Osteoblast (primary cell): ENCODE results near the gene IFNK. TPM values are rescaled to one million over a fixed set of nuclear protein-coding genes. Genes with fewer than 3 reads are reported as not detected.

ENCODE experiments used
- DNase-seq: peaks from one replicate; pipeline ENCODE4 v3.0.0; 2011; ENCODE audit warnings: low spot score, mixed read lengths; ENCODE audit not compliant: insufficient read length; ENCODE audit errors: missing footprints
- H2AFZ ChIP-seq: 2 replicates; pipeline ENCODE4 v1.6.0; 2011; ENCODE audit warnings: mild to moderate bottlenecking, low read length
- H3K27ac ChIP-seq: 2 replicates; pipeline ENCODE4 v1.5.1; 2011; ENCODE audit warnings: mild to moderate bottlenecking, low read depth, low read length, moderate library complexity
- H3K27me3 ChIP-seq: 2 replicates; pipeline ENCODE4 v1.6.0; 2012; ENCODE audit warnings: mild to moderate bottlenecking, control low read depth, inconsistent platforms, low read length, moderate library complexity; ENCODE audit not compliant: insufficient read depth
- H3K36me3 ChIP-seq: 2 replicates; pipeline ENCODE4 v1.5.1; 2011; ENCODE audit warnings: mild to moderate bottlenecking, low read length, control low read depth, moderate library complexity; ENCODE audit not compliant: insufficient read depth
- H3K4me1 ChIP-seq: 2 replicates; pipeline ENCODE4 v1.5.1; 2011; ENCODE audit warnings: mild to moderate bottlenecking, low read length, control low read depth, moderate library complexity; ENCODE audit not compliant: insufficient read depth
- H3K4me2 ChIP-seq: 2 replicates; pipeline ENCODE4 v1.6.0; 2011; ENCODE audit warnings: mild to moderate bottlenecking, low read length; ENCODE audit not compliant: insufficient read depth
- H3K4me3 ChIP-seq: fragments of 200-600 bp; sonication (generic); 3 replicates; pipeline ENCODE4 v1.5.1; 2012; ENCODE audit warnings: mild to moderate bottlenecking, low read length, inconsistent platforms; ENCODE audit not compliant: insufficient read depth
- H3K79me2 ChIP-seq: 2 replicates; pipeline ENCODE4 v1.6.0; 2012; ENCODE audit warnings: mild to moderate bottlenecking, low read length, control low read depth, inconsistent platforms; ENCODE audit not compliant: insufficient read depth
- H3K9me3 ChIP-seq: 2 replicates; pipeline ENCODE4 v1.5.1; 2011; ENCODE audit warnings: low read depth, low read length, control low read depth
- H4K20me1 ChIP-seq: 2 replicates; pipeline ENCODE4 v1.6.0; 2012; ENCODE audit warnings: mild to moderate bottlenecking, low read length, control low read depth; ENCODE audit not compliant: insufficient read depth
- total RNA-seq: library from RNA; depleted of rRNA; stranded (reverse); fragments of >200 nt; gene quantifications from 2 replicates; pipeline ENCODE4 v1.2.3, GENCODE V29; 2012
- TF ChIP-seq, protein P1 (sequence below): IDR thresholded peaks from 2 replicates; pipeline ENCODE4 v1.5.1; 2011; ENCODE audit warnings: mild to moderate bottlenecking, low read depth, low read length, moderate library complexity; ENCODE audit errors: extremely low read depth

The IFNK gene
- total RNA-seq, 1 donor = not detected

DNA sequence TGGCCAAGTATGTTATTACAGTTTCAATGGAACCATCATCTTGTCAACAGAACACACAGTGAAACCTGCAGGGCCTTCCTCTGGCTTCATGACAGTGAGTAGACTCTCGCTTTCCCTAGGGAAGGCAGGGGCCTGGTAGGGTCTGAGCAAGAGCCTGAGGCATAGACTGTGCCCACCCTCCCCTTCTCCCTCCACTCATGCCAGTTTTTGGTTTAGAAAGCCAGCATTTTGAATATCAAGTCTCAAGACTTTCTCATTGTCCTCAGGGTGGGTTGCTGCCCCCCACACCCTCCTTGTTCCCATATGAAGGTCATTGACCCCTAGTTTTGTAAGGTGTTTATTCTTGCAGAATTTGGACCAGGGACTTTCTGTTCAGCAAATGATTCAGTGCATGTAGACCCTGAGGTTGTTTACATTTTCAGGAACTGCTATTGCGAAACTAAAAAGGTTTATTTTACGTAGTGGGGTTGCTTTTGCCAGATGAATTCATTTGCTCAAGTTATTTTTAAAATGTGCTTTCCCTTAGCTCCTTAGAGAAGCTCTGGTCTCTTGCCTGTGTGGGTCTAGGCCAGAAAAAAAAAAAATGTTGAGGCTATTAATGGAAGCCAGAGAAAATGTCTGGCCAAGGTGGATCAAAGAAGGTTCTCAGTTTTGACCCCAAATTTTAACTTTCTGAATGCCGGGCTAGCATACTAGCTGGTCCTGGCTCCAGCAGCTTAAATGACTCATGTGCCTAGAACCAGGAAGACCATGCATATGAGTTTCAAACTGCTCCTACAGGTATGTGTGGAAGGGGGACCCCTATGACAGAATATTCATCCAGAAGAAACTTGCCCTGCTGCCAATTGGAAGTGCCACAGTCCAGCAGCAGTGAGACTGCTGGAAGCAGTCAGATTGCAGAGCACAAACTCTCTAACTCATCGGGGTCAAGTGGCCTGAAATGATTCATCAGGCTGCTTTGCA, 15.7 kb downstream of the IFNK start:
- H3K9me3 ChIP-seq = no peaks in the 10 kb centered on the region
- peak overlapping the region; percentile 22 for H3K4me2 ChIP-seq
- no peaks in the 10 kb centered on the region for H3K36me3 ChIP-seq
- TF ChIP-seq, protein P1, sequence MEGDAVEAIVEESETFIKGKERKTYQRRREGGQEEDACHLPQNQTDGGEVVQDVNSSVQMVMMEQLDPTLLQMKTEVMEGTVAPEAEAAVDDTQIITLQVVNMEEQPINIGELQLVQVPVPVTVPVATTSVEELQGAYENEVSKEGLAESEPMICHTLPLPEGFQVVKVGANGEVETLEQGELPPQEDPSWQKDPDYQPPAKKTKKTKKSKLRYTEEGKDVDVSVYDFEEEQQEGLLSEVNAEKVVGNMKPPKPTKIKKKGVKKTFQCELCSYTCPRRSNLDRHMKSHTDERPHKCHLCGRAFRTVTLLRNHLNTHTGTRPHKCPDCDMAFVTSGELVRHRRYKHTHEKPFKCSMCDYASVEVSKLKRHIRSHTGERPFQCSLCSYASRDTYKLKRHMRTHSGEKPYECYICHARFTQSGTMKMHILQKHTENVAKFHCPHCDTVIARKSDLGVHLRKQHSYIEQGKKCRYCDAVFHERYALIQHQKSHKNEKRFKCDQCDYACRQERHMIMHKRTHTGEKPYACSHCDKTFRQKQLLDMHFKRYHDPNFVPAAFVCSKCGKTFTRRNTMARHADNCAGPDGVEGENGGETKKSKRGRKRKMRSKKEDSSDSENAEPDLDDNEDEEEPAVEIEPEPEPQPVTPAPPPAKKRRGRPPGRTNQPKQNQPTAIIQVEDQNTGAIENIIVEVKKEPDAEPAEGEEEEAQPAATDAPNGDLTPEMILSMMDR = no peak
- no peaks in the 10 kb centered on the region for H3K27me3 ChIP-seq
- H4K20me1 ChIP-seq = no peaks in the 10 kb centered on the region
- H3K79me2 ChIP-seq = no peaks in the 10 kb centered on the region
- DNase-seq = no peak
- peaks cover 13% of the 10 kb centered on the region for H3K4me1 ChIP-seq
- no peak overlapping the region for H3K4me3 ChIP-seq
- no peak overlapping the region for H3K27ac ChIP-seq
- H2AFZ ChIP-seq = no peak overlapping the region

DNA sequence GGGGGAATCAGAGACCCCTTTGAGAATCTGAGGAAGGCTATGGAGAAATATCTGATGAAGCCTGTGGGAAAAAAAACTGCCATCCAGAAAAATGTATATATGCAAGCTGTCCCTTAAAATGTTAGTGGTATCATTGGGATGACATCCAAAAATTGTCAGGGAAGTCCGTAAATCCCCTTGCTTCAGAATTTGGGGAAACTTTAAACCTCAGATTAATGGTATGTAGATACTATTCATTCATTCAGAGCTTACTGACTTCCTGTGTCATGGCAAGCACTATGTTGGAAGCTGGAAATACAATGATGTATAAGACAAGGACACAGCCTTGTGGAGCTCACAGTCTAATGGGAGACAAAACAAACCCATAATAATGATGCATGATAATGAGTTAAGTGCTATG, 16.4 kb downstream of the IFNK start:
- no peaks in the 10 kb centered on the region for H4K20me1 ChIP-seq
- H2AFZ ChIP-seq = no peak overlapping the region
- H3K4me3 ChIP-seq = no peak overlapping the region
- H3K79me2 ChIP-seq = no peaks in the 10 kb centered on the region
- H3K9me3 ChIP-seq = no peaks in the 10 kb centered on the region
- H3K4me1 ChIP-seq = peaks cover 13% of the 10 kb centered on the region
- H3K27me3 ChIP-seq = no peaks in the 10 kb centered on the region
- H3K27ac ChIP-seq = no peak overlapping the region
- DNase-seq = no peak
- TF ChIP-seq, protein P1 = no peak
- H3K36me3 ChIP-seq = no peaks in the 10 kb centered on the region
- H3K4me2 ChIP-seq = no peak overlapping the region

DNA sequence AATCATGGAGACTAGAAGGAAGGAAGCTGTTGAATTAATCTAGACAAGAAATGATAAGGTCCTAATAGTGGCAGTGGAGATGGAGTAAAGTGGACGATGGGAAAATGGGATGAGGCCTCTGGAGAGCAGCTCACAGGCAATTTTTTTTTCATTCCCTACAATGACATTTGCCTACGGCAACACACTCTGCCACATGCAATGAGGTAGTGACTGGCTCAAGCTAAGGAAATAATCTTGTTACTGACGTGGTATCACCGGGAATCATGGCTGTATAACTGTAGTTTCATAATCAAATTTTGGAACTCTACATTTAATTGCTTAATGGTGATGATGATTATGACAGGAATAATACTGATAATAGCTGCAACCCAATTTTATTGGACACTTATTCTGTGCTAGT, 17.6 kb downstream of the IFNK start:
- H3K27me3 ChIP-seq = no peaks in the 10 kb centered on the region
- DNase-seq = peak; percentile 60
- H3K27ac ChIP-seq = no peak overlapping the region
- H3K4me2 ChIP-seq = no peak overlapping the region
- no peaks in the 10 kb centered on the region for H3K9me3 ChIP-seq
- H3K36me3 ChIP-seq = no peaks in the 10 kb centered on the region
- no peaks in the 10 kb centered on the region for H4K20me1 ChIP-seq
- no peak overlapping the region for H3K4me3 ChIP-seq
- no peaks in the 10 kb centered on the region for H3K79me2 ChIP-seq
- TF ChIP-seq, protein P1 = no peak
- H2AFZ ChIP-seq = no peak overlapping the region
- H3K4me1 ChIP-seq = peaks cover 13% of the 10 kb centered on the region

DNA sequence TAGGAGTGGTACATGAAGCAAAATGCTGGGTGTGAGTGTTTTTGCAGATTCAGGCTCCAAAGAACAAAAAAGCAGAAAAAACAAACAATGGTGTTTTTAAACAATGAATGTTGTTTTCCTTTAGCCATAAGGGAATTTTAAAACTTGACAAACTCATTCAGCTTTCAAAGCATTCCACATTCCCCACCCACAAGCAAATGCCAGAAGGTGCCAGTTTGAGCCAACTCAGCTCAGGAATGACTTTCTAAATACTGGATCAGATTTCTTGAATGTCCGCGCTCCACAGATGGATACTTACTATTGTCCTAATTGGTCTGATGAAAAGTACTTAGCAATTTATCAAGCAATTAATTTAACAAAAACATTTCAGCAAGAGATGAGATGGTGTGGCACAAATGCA, 18.4 kb downstream of the IFNK start:
- no peak overlapping the region for H2AFZ ChIP-seq
- peak; percentile 59 for DNase-seq
- no peaks in the 10 kb centered on the region for H3K36me3 ChIP-seq
- no peak overlapping the region for H3K27ac ChIP-seq
- H3K4me3 ChIP-seq = no peak overlapping the region
- no peaks in the 10 kb centered on the region for H3K79me2 ChIP-seq
- H3K4me1 ChIP-seq = peaks cover 13% of the 10 kb centered on the region
- H3K27me3 ChIP-seq = no peaks in the 10 kb centered on the region
- no peak overlapping the region for H3K4me2 ChIP-seq
- TF ChIP-seq, protein P1 = no peak
- no peaks in the 10 kb centered on the region for H4K20me1 ChIP-seq
- no peaks in the 10 kb centered on the region for H3K9me3 ChIP-seq
